Osteoblast (primary cell): ENCODE data around the gene DNAH11. TPM values are rescaled to one million over a fixed set of nuclear protein-coding genes. Genes with fewer than 3 reads are reported as not detected.

Source experiments
- DNase-seq: peaks from one replicate; pipeline ENCODE4 v3.0.0; 2011; ENCODE audit warnings: low spot score, mixed read lengths; ENCODE audit not compliant: insufficient read length; ENCODE audit errors: missing footprints
- H2AFZ ChIP-seq: 2 replicates; pipeline ENCODE4 v1.6.0; 2011; ENCODE audit warnings: mild to moderate bottlenecking, low read length
- H3K27ac ChIP-seq: 2 replicates; pipeline ENCODE4 v1.5.1; 2011; ENCODE audit warnings: mild to moderate bottlenecking, low read depth, low read length, moderate library complexity
- H3K27me3 ChIP-seq: 2 replicates; pipeline ENCODE4 v1.6.0; 2012; ENCODE audit warnings: mild to moderate bottlenecking, control low read depth, inconsistent platforms, low read length, moderate library complexity; ENCODE audit not compliant: insufficient read depth
- H3K36me3 ChIP-seq: 2 replicates; pipeline ENCODE4 v1.5.1; 2011; ENCODE audit warnings: mild to moderate bottlenecking, low read length, control low read depth, moderate library complexity; ENCODE audit not compliant: insufficient read depth
- H3K4me1 ChIP-seq: 2 replicates; pipeline ENCODE4 v1.5.1; 2011; ENCODE audit warnings: mild to moderate bottlenecking, low read length, control low read depth, moderate library complexity; ENCODE audit not compliant: insufficient read depth
- H3K4me2 ChIP-seq: 2 replicates; pipeline ENCODE4 v1.6.0; 2011; ENCODE audit warnings: mild to moderate bottlenecking, low read length; ENCODE audit not compliant: insufficient read depth
- H3K4me3 ChIP-seq: fragments of 200-600 bp; sonication (generic); 3 replicates; pipeline ENCODE4 v1.5.1; 2012; ENCODE audit warnings: mild to moderate bottlenecking, low read length, inconsistent platforms; ENCODE audit not compliant: insufficient read depth
- H3K79me2 ChIP-seq: 2 replicates; pipeline ENCODE4 v1.6.0; 2012; ENCODE audit warnings: mild to moderate bottlenecking, low read length, control low read depth, inconsistent platforms; ENCODE audit not compliant: insufficient read depth
- H3K9me3 ChIP-seq: 2 replicates; pipeline ENCODE4 v1.5.1; 2011; ENCODE audit warnings: low read depth, low read length, control low read depth
- H4K20me1 ChIP-seq: 2 replicates; pipeline ENCODE4 v1.6.0; 2012; ENCODE audit warnings: mild to moderate bottlenecking, low read length, control low read depth; ENCODE audit not compliant: insufficient read depth
- total RNA-seq: library from RNA; depleted of rRNA; stranded (reverse); fragments of >200 nt; gene quantifications from 2 replicates; pipeline ENCODE4 v1.2.3, GENCODE V29; 2012
- TF ChIP-seq, protein P1 (sequence below): IDR thresholded peaks from 2 replicates; pipeline ENCODE4 v1.5.1; 2011; ENCODE audit warnings: mild to moderate bottlenecking, low read depth, low read length, moderate library complexity; ENCODE audit errors: extremely low read depth

DNAH11 gene
- total RNA-seq, 1 donor, result 1.1 TPM

DNA sequence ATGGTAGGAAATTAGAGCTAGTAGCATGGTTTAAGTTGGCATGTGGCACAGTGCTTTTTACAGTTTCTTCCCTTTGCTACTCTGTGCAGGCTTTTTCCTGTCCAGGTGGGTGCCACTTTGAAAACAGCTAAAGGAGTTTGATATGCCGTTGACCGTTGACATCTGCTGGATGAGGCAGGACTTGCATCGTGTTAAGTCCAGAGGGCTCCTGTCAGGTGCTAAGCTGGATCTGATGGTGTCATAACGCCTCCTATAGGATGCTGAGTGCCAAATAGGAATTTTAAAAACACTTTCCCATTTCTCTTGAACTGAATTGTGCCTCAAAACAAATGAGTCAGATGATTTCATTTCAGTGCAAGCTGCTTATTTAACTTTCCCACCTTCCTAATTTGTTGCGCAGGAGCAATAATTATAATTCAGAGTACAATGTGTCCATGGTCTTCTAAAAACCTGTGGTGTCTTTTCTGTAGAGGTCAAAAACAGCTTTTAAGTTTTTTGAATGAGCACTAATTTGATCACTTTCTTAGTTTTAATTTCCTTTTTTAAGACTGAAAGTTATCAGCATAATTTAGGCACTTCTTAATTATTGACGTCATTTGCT lies 224.6 kb downstream of the DNAH11 start:
- H3K79me2 ChIP-seq, result no peaks in the 10 kb centered on the region
- no peaks in the 10 kb centered on the region for H3K9me3 ChIP-seq
- H3K27me3 ChIP-seq, result no peaks in the 10 kb centered on the region
- H3K4me1 ChIP-seq, result no peaks in the 10 kb centered on the region
- H4K20me1 ChIP-seq, result no peaks in the 10 kb centered on the region
- no peak overlapping the region for H3K27ac ChIP-seq
- no peak for DNase-seq
- H2AFZ ChIP-seq, result no peak overlapping the region
- H3K36me3 ChIP-seq, result no peaks in the 10 kb centered on the region
- no peak overlapping the region for H3K4me2 ChIP-seq
- H3K4me3 ChIP-seq, result no peak overlapping the region
- TF ChIP-seq, protein P1, sequence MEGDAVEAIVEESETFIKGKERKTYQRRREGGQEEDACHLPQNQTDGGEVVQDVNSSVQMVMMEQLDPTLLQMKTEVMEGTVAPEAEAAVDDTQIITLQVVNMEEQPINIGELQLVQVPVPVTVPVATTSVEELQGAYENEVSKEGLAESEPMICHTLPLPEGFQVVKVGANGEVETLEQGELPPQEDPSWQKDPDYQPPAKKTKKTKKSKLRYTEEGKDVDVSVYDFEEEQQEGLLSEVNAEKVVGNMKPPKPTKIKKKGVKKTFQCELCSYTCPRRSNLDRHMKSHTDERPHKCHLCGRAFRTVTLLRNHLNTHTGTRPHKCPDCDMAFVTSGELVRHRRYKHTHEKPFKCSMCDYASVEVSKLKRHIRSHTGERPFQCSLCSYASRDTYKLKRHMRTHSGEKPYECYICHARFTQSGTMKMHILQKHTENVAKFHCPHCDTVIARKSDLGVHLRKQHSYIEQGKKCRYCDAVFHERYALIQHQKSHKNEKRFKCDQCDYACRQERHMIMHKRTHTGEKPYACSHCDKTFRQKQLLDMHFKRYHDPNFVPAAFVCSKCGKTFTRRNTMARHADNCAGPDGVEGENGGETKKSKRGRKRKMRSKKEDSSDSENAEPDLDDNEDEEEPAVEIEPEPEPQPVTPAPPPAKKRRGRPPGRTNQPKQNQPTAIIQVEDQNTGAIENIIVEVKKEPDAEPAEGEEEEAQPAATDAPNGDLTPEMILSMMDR, result no peak

DNA sequence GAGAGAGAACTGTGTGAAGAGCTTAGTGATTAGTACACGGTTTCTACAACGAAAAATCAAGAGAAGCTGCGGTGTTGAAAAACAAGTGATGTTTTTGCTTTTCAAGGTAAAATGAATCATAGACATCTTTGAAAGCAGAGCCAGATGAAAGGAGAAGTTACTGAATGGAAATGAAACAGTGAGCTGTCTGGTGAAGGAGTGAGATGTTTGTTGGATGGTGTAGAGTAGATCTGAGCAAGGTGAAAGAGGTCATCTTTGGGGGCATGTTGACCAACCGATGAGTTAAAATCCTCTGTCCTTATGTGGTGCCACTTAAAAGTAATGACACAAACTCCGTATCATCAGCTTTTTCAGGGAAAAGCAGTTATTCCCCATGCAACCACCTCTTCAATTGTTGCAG lies 225.4 kb downstream of the DNAH11 start:
- no peaks in the 10 kb centered on the region for H3K79me2 ChIP-seq
- no peak for DNase-seq
- TF ChIP-seq, protein P1, result no peak
- no peaks in the 10 kb centered on the region for H4K20me1 ChIP-seq
- no peaks in the 10 kb centered on the region for H3K36me3 ChIP-seq
- H3K4me1 ChIP-seq, result no peaks in the 10 kb centered on the region
- H3K27ac ChIP-seq, result no peak overlapping the region
- no peaks in the 10 kb centered on the region for H3K27me3 ChIP-seq
- no peak overlapping the region for H2AFZ ChIP-seq
- no peaks in the 10 kb centered on the region for H3K9me3 ChIP-seq
- H3K4me2 ChIP-seq, result no peak overlapping the region
- no peak overlapping the region for H3K4me3 ChIP-seq

DNA sequence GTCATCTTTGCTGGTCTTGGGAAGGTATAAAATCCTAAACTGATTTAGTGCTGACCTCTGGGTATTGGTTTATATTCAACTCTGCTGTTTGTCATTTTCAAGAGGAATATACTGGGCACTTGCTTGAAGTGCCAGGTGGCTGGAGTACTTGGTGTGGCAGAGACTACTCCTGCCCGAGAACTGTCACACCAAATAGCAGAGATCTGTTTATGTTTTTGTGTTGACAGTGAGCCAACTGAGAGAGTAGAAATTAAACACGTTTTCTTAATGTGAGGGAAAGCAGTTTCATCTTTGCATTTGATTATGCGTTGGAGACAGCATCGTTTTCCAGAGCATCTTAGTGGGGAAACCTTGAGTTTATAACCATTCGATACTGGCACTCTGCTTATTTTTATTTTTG lies 228.4 kb downstream of the DNAH11 start:
- TF ChIP-seq, protein P1, result no peak
- H3K4me2 ChIP-seq, result no peak overlapping the region
- no peak for DNase-seq
- no peaks in the 10 kb centered on the region for H3K4me1 ChIP-seq
- no peak overlapping the region for H2AFZ ChIP-seq
- no peak overlapping the region for H3K27ac ChIP-seq
- no peaks in the 10 kb centered on the region for H3K79me2 ChIP-seq
- no peaks in the 10 kb centered on the region for H3K36me3 ChIP-seq
- H3K27me3 ChIP-seq, result no peaks in the 10 kb centered on the region
- H4K20me1 ChIP-seq, result no peaks in the 10 kb centered on the region
- H3K9me3 ChIP-seq, result no peaks in the 10 kb centered on the region
- H3K4me3 ChIP-seq, result no peak overlapping the region

DNA sequence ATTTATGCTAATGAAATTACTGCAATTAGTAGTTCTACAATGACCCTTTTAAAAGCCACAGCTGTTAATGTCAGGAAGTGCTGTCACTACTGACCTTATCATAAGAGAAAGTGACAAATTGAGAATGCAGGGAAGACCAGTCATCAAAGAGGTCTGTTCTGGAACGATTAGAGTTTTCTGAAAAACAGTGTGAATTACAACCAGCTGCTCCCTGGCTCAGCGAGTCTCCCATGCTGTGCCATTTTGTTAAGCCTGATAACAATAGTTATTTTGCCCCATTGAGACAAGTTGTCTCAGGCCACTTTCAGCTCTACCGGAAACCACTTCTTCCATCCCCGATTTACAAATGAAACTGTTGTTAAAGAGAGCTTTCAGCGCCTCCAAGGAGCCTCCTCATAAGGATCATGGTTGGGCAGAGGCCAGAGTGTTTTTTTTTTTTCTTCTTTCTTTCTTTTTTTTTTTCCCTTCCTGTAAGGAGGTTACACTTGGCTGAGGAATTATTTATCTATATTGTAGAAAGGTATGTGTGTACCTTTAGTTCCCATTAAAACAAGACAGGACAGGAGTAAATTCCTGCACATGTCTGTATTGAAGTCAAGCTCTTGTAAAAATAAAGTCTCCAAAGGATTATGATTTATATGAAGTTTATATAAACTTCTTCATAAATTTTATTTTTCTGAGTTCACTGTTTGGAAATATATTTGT lies 229.2 kb downstream of the DNAH11 start:
- TF ChIP-seq, protein P1, result no peak
- no peak for DNase-seq
- Histone ChIP-seq H2AFZ (peak overlapping the region; percentile 25), H3K4me2 (peak overlapping the region; percentile 13), H3K4me1 (no peaks in the 10 kb centered on the region), H4K20me1 (no peaks in the 10 kb centered on the region), H3K27me3 (no peaks in the 10 kb centered on the region), H3K79me2 (no peaks in the 10 kb centered on the region), H3K36me3 (no peaks in the 10 kb centered on the region), H3K27ac (no peak overlapping the region), H3K4me3 (no peak overlapping the region), H3K9me3 (no peaks in the 10 kb centered on the region)
